ENCODE results near the gene PGLYRP1. TPM values are rescaled to one million over a fixed set of nuclear protein-coding genes. Genes with fewer than 3 reads are reported as not detected.

PGLYRP1 gene
- total RNA-seq, 1 experiment from 2014 or later, result not detected

DNA sequence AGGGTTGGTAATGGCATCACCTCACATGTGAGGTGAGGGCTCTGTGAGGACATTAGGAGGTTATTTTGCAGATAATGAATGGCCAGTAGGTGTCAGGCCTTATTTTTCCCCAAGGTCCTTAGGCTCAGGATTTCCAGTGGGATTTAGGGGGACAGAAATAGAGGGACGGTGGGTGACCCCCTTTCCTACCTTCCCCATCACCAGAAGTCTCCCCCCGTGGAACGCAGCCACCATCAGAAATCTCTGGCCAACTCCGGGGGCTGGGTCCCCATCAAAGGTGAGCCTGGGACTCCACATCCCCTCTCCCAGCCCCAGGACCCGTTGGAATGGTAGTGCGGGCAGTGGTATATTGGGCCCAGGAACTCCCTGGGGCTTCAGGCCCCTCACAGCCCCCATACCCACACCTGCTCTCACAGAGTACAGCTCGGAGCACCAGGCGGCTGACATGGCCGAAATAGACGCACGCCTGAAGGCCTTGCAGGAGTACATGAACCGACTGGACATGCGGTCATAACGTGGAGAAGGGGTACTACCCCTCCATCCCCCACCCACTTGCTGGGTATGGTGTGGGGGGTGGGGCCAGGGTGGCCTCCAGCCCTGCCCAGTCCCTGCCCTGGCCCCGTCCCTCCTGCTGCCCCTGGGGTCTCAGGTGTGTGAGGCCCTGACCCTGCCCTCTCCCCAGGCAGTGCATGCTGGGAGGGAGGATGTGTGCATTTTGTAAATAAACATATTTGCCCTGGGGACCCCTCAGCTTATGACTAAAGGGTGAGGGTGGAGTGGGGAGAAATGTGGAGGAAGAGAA, 4.8 kb downstream of the PGLYRP1 start:
- CTCF ChIA-PET, result interaction anchor here (0.9 to 6.3 kb wide), 14 partner anchors 10 to 248 kb away, joined by 3 to 76 read pairs (median 10); partner anchors contain the start of genes FOXA3, MYPOP and SIX5
- H3K4me3 Mint-ChIP-seq, result no peak overlapping the region

DNA sequence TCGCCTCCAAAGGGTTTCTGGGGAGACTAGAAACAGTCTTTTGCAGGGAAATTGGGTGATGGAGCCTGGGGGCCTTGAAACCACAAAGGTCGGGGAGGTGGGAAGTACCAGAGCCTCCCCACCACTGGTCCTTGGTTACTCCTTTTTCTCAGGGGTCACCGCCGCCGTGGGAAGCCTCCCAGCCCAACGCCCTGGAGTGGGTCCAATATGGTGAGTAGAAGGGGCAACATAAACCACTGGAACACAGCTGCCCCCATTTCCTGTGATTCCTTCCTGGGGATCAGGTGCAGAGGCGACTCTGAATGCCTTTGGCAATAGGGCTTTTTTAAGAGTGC, 5.8 kb downstream of the PGLYRP1 start:
- DNase-seq (ENCODE audit: low spot score) (no peak), ATAC-seq (no peak)
- Mint-ChIP-seq H3K27me3 (ENCODE audit: low read depth) (peaks cover 31% of the 10 kb centered on the region), H3K4me1 (peaks cover 26% of the 10 kb centered on the region), H3K4me3 (no peak overlapping the region), H3K27ac (no peak overlapping the region), H3K9me3 (no peaks in the 10 kb centered on the region), H3K36me3 (no peaks in the 10 kb centered on the region)
- ChIA-PET CTCF (interaction anchor here (0.6 to 6.3 kb wide), 46 partner anchors 11 to 623 kb away, joined by 3 to 76 read pairs (median 5); partner anchors contain the start of genes CCDC61, FOXA3, IRF2BP1 and MYPOP), POLR2A (interaction anchor here (0.6 to 1.2 kb wide), 6 partner anchors 56 to 1168 kb away, joined by 3 to 7 read pairs (median 4); no protein-coding TSS in a partner anchor)
- no peak for TF ChIP-seq JUN (CRISPR knock-in tag; IDR thresholded peaks at IDR 0.05)
- TF ChIP-seq ZNF671 (CRISPR knock-in tag; IDR thresholded peaks at IDR 0.05), result no peak
- no peak for TF ChIP-seq IRF2 (CRISPR knock-in tag; IDR thresholded peaks at IDR 0.05; ENCODE audit: borderline replicate concordance, low read depth)

More for the DNA sequence above, 4.8 kb downstream of the PGLYRP1 start:
- ATAC-seq (no peak), DNase-seq (ENCODE audit: low spot score) (no peak)
- Mint-ChIP-seq H3K36me3 (no peaks in the 10 kb centered on the region), H3K9me3 (no peaks in the 10 kb centered on the region), H3K27ac (no peak overlapping the region), H3K4me1 (peaks cover 33% of the 10 kb centered on the region), H3K27me3 (ENCODE audit: low read depth) (peaks cover 31% of the 10 kb centered on the region)
- POLR2A ChIA-PET, result no interaction called here
- no peak for TF ChIP-seq ZNF317 (CRISPR knock-in tag; IDR thresholded peaks at IDR 0.05; ENCODE audit: borderline replicate concordance, low read depth)
- no peak for TF ChIP-seq ZBTB21 (CRISPR knock-in tag; IDR thresholded peaks at IDR 0.05; ENCODE audit: borderline replicate concordance)

DNA sequence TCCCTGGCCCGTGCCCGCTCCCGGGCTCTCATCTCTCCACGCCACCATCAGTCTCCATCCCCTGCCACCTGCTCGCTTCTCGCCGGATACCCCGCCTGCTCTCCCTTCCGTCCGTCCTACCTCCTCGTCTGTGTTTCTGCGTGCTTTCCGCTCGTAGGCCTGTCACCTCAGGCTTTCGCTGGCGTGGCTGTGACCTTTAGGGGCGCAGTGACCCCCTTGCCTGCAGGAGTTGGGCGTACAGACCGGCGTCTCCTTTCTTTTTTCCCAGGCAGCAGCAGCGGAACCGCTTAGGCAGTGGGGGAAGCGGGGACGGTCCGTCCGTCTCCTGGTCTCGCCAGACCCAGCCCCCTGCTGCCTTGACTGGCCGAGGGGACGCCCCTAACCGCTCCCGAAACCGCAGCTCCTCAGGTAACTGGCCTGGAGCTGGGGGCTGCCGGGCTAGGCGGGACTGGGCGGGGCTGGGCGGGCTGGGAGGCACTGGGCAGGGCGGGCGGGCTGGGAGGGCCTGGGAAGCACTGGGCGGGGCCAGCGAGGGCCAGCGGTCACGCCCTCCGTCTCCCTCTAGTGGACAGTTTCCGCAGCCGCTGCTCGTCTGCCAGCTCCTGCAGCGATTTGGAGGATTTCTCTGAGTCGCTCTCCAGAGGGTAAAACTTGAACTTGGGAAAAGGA, 6.3 kb downstream of the PGLYRP1 start:
- Mint-ChIP-seq H3K27me3 (ENCODE audit: low read depth) (peaks cover 31% of the 10 kb centered on the region), H3K27ac (peak overlapping the region; percentile 45; the same call in 1 of the 2 replicates), H3K9me3 (no peaks in the 10 kb centered on the region), H3K36me3 (no peaks in the 10 kb centered on the region), H3K4me1 (peaks cover 21% of the 10 kb centered on the region), H3K4me3 (peak overlapping the region; percentile 87)
- ChIA-PET CTCF (interaction anchor here (0.5 to 6.3 kb wide), 48 partner anchors 11 to 623 kb away, joined by 3 to 76 read pairs (median 4); partner anchors contain the start of genes CCDC61, FOXA3, IRF2BP1 and MYPOP), POLR2A (interaction anchor here (0.6 to 1.2 kb wide), 6 partner anchors 56 to 1168 kb away, joined by 3 to 7 read pairs (median 4); no protein-coding TSS in a partner anchor)
- peak; percentile 89 for DNase-seq (ENCODE audit: low spot score)
- TF ChIP-seq NFE2L1 (CRISPR knock-in tag; IDR thresholded peaks at IDR 0.05) (peak; percentile 44; the same call in 1 of the 2 replicates), ZBTB21 (CRISPR knock-in tag; IDR thresholded peaks at IDR 0.05; ENCODE audit: borderline replicate concordance) (peak; percentile 50; the same call in 1 of the 2 replicates), MYBL2 (CRISPR knock-in tag; IDR thresholded peaks at IDR 0.05) (no peak), SP1 (CRISPR knock-in tag; conservative IDR thresholded peaks at IDR 0.05) (peak; percentile 70; the same call in 1 of the 2 replicates)
- TF ChIP-seq, protein P1, sequence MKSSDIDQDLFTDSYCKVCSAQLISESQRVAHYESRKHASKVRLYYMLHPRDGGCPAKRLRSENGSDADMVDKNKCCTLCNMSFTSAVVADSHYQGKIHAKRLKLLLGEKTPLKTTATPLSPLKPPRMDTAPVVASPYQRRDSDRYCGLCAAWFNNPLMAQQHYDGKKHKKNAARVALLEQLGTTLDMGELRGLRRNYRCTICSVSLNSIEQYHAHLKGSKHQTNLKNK (CRISPR knock-in tag; IDR thresholded peaks at IDR 0.05), result no peak
- TF ChIP-seq, protein P2, sequence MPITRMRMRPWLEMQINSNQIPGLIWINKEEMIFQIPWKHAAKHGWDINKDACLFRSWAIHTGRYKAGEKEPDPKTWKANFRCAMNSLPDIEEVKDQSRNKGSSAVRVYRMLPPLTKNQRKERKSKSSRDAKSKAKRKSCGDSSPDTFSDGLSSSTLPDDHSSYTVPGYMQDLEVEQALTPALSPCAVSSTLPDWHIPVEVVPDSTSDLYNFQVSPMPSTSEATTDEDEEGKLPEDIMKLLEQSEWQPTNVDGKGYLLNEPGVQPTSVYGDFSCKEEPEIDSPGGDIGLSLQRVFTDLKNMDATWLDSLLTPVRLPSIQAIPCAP (CRISPR knock-in tag; IDR thresholded peaks at IDR 0.05), result no peak
- TF ChIP-seq, protein P3, sequence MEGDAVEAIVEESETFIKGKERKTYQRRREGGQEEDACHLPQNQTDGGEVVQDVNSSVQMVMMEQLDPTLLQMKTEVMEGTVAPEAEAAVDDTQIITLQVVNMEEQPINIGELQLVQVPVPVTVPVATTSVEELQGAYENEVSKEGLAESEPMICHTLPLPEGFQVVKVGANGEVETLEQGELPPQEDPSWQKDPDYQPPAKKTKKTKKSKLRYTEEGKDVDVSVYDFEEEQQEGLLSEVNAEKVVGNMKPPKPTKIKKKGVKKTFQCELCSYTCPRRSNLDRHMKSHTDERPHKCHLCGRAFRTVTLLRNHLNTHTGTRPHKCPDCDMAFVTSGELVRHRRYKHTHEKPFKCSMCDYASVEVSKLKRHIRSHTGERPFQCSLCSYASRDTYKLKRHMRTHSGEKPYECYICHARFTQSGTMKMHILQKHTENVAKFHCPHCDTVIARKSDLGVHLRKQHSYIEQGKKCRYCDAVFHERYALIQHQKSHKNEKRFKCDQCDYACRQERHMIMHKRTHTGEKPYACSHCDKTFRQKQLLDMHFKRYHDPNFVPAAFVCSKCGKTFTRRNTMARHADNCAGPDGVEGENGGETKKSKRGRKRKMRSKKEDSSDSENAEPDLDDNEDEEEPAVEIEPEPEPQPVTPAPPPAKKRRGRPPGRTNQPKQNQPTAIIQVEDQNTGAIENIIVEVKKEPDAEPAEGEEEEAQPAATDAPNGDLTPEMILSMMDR (IDR thresholded peaks at IDR 0.05), result peak; percentile 81
- ATAC-seq, result peak; percentile 66

DNA sequence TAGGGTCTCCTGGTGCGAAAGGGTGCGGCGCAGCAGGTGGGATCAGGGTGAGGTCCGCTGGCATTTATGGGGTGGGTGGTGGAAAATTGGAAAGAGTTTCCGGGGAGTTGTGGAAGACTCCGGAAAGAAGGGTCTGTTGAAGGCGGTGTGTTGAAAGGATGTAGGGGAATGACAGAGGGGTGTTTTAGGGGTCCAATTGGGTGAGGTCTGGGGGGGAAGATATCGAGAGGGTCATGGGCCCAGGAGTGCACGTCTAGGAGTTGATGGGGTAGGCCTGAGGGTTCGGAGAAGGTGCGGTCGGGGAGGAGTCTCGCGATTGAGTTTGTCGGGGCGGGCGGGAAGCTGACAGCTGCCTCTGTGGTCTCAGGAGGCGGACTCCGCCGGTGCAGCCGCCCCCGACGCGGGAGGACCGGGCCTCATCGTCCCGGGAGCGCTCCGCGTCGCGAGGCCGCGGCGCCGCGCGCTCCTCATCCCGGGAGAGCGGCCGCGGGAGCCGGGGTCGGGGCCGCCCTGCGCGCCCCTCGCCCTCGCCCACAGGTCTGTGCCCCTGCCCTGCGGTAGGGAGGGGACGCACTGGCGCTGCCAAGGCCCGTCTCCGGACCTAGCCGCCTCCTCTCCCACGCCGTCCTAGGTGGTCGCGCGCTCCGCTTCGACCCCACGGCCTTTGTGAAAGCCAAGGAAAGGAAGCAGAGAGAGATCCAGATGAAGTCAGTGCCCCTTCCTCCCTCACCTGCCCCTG, 7.0 kb downstream of the PGLYRP1 start:
- ChIA-PET POLR2A (interaction anchor here (1.0 to 1.2 kb wide), 3 partner anchors 55 to 115 kb away, joined by 3 to 6 read pairs (median 4); no protein-coding TSS in a partner anchor), CTCF (interaction anchor here (0.5 to 6.3 kb wide), 40 partner anchors 12 to 853 kb away, joined by 3 to 76 read pairs (median 5); partner anchors contain the start of genes CCDC61, FOXA3, IRF2BP1 and MYPOP)
- H3K27me3 Mint-ChIP-seq (ENCODE audit: low read depth), result peaks cover 31% of the 10 kb centered on the region
- H3K4me3 Mint-ChIP-seq, result peak overlapping the region; percentile 87
- ATAC-seq (peak; percentile 6), DNase-seq (ENCODE audit: low spot score) (no peak)
- H3K9me3 Mint-ChIP-seq, result no peaks in the 10 kb centered on the region
- no peak overlapping the region for H3K27ac Mint-ChIP-seq
- H3K36me3 Mint-ChIP-seq, result no peaks in the 10 kb centered on the region
- H3K4me1 Mint-ChIP-seq, result peaks cover 17% of the 10 kb centered on the region
- TF ChIP-seq, protein P4, sequence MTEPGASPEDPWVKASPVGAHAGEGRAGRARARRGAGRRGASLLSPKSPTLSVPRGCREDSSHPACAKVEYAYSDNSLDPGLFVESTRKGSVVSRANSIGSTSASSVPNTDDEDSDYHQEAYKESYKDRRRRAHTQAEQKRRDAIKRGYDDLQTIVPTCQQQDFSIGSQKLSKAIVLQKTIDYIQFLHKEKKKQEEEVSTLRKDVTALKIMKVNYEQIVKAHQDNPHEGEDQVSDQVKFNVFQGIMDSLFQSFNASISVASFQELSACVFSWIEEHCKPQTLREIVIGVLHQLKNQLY (CRISPR knock-in tag; IDR thresholded peaks at IDR 0.05), result no peak
- TF ChIP-seq MXD4 (CRISPR knock-in tag; IDR thresholded peaks at IDR 0.05; ENCODE audit: borderline replicate concordance), result no peak
- TF ChIP-seq, protein P5, sequence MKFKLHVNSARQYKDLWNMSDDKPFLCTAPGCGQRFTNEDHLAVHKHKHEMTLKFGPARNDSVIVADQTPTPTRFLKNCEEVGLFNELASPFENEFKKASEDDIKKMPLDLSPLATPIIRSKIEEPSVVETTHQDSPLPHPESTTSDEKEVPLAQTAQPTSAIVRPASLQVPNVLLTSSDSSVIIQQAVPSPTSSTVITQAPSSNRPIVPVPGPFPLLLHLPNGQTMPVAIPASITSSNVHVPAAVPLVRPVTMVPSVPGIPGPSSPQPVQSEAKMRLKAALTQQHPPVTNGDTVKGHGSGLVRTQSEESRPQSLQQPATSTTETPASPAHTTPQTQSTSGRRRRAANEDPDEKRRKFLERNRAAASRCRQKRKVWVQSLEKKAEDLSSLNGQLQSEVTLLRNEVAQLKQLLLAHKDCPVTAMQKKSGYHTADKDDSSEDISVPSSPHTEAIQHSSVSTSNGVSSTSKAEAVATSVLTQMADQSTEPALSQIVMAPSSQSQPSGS (CRISPR knock-in tag; IDR thresholded peaks at IDR 0.05; ENCODE audit: borderline replicate concordance, low read depth), result no peak
- TF ChIP-seq, protein P6, sequence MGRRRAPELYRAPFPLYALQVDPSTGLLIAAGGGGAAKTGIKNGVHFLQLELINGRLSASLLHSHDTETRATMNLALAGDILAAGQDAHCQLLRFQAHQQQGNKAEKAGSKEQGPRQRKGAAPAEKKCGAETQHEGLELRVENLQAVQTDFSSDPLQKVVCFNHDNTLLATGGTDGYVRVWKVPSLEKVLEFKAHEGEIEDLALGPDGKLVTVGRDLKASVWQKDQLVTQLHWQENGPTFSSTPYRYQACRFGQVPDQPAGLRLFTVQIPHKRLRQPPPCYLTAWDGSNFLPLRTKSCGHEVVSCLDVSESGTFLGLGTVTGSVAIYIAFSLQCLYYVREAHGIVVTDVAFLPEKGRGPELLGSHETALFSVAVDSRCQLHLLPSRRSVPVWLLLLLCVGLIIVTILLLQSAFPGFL (CRISPR knock-in tag; IDR thresholded peaks at IDR 0.05; ENCODE audit: borderline replicate concordance), result no peak
- TF ChIP-seq ZNF138 (CRISPR knock-in tag; conservative IDR thresholded peaks at IDR 0.05), result no peak
- no peak for TF ChIP-seq ZNF396 (CRISPR knock-in tag; IDR thresholded peaks at IDR 0.05; ENCODE audit: borderline replicate concordance)
- no peak for TF ChIP-seq FOXP1 (CRISPR knock-in tag; IDR thresholded peaks at IDR 0.05; ENCODE audit: borderline replicate concordance)
